Muscle of back (tissue), 11 donors: Measurements from ENCODE around the gene EDC3. TPM values are rescaled to one million over a fixed set of nuclear protein-coding genes. Genes with fewer than 3 reads are reported as not detected.
A peak's percentile ranks its signal among the peaks of the same experiment; 100 is the strongest.
"Not testable (repeated sequence)": the region's sequence is repeated elsewhere in the genome, so short reads cannot be mapped to it uniquely, and the experiment has no call there.

Experiments
- DNase-seq, 3 donors: peaks; one replicate each; pipeline versions ENCODE4 v3.0.0 to v3.0.0-alpha.2; 2013
- polyA plus RNA-seq, 10 donors: library from polyadenylated mRNA; unstranded; fragments of 120-200 nt; gene quantifications; one replicate each; pipeline ENCODE4 v1.2.1, GENCODE V29; 2013; ENCODE audit not compliant: insufficient read length in 10 of 10

The EDC3 gene
- polyA plus RNA-seq, 10 donors, result 21.4 to 35.1 (median 23.5) TPM

- DNase-seq, result no peak
Observed at GRCh38 chr15:74612677-74613076, 83.1 kb downstream of the EDC3 start.

GRCh38 chr15:74611834-74612233 lies 84.0 kb downstream of the EDC3 start:
- DNase-seq, result no peak

- no peak for DNase-seq
Observed at GRCh38 chr15:74611341-74611740, 84.5 kb downstream of the EDC3 start.

GRCh38 chr15:74610302-74610951 lies 85.4 kb downstream of the EDC3 start:
- DNase-seq, result peak in 2 of 3 donors; percentile 39 to 72

GRCh38 chr15:74609938-74610301 lies 85.9 kb downstream of the EDC3 start:
- no peak for DNase-seq

GRCh38 chr15:74608786-74609185 lies 87.0 kb downstream of the EDC3 start:
- no peak for DNase-seq

- DNase-seq, result no peak
Observed at GRCh38 chr15:74605795-74606150, 90.1 kb downstream of the EDC3 start.

GRCh38 chr15:74604983-74605794 lies 90.6 kb downstream of the EDC3 start:
- no peak for DNase-seq

- DNase-seq, result no peak
Observed at GRCh38 chr15:74603789-74604705, 91.8 kb downstream of the EDC3 start.

GRCh38 chr15:74603026-74603788 lies 92.6 kb downstream of the EDC3 start:
- no peak for DNase-seq

GRCh38 chr15:74599156-74599555 lies 96.7 kb downstream of the EDC3 start:
- DNase-seq, result no peak

GRCh38 chr15:74598126-74598842 lies 97.5 kb downstream of the EDC3 start:
- peak; percentile 90 to 97 (median 92) for DNase-seq

- DNase-seq, result not testable (repeated sequence)
Observed at GRCh38 chr15:74597146-74597705, 98.6 kb downstream of the EDC3 start.

- DNase-seq, result not testable (repeated sequence)
Observed at GRCh38 chr15:74596736-74597135, 99.1 kb downstream of the EDC3 start.

- DNase-seq, result no peak
Observed at GRCh38 chr15:74595271-74595670, 100.6 kb downstream of the EDC3 start.

GRCh38 chr15:74594455-74594854 lies 101.4 kb downstream of the EDC3 start:
- no peak for DNase-seq

GRCh38 chr15:74593122-74593521 lies 102.7 kb downstream of the EDC3 start:
- no peak for DNase-seq

GRCh38 chr15:74592222-74592621 lies 103.6 kb downstream of the EDC3 start:
- DNase-seq, result no peak

- no peak for DNase-seq
Observed at GRCh38 chr15:74589826-74590225, 106.0 kb downstream of the EDC3 start.

GRCh38 chr15:74585857-74586256 lies 110.0 kb downstream of the EDC3 start:
- DNase-seq, result no peak

GRCh38 chr15:74585191-74585590 lies 110.6 kb downstream of the EDC3 start:
- DNase-seq, result no peak
